Thyroid gland (tissue), 4 donors: ENCODE results near the gene KTN1. TPM values are rescaled to one million over a fixed set of nuclear protein-coding genes. Genes with fewer than 3 reads are reported as not detected.

Experiments
- DNase-seq, 2 donors: peaks; one replicate each; pipeline ENCODE4 v3.0.0-alpha.2; 2019
- H3K27ac ChIP-seq, 3 donors: fragments of 200-600 bp; sonication (generic); 1 replicate in 2 of 3; 2 replicates in 1 of 3; pipeline ENCODE4 v1.5.1; 2016 to 2019; ENCODE audit warnings: mild to moderate bottlenecking in 1 of 3, moderate library complexity in 1 of 3
- H3K27me3 ChIP-seq: fragments of 200-600 bp; sonication (generic); one replicate; pipeline ENCODE4 v1.5.1; 2019
- H3K36me3 ChIP-seq, 2 donors: fragments of 200-600 bp; sonication (generic); one replicate each; pipeline ENCODE4 v1.5.1; 2016 to 2019
- H3K4me1 ChIP-seq, 2 donors: fragments of 200-600 bp; sonication (generic); one replicate each; pipeline ENCODE4 v1.5.1; 2017 to 2019
- H3K4me3 ChIP-seq, 3 donors: fragments of 200-600 bp; sonication (generic); replicated peaks in 1 of 3; 1 replicate in 2 of 3; 2 replicates in 1 of 3; pipeline ENCODE4 v1.5.1; 2016; ENCODE audit warnings: mild to moderate bottlenecking in 1 of 3
- H3K9me3 ChIP-seq: fragments of 200-600 bp; sonication (generic); one replicate; pipeline ENCODE4 v1.5.1; 2017
- CTCF ChIP-seq, 6 experiments: fragments of 200-600 bp in 3 of 6; fragments of 450-650 bp in 3 of 6; sonication (generic) in 3 of 6; IDR thresholded peaks; one replicate each; pipeline ENCODE4 v1.5.1; 2016 to 2019; ENCODE audit warnings: antibody characterized with exemption in 6 of 6, mild to moderate bottlenecking in 2 of 6, inconsistent platforms in 1 of 6, moderate library complexity in 1 of 6
- POLR2A ChIP-seq, 2 donors: fragments of 450-650 bp; IDR thresholded peaks; one replicate each; pipeline ENCODE4 v1.6.1; 2017; ENCODE audit warnings: antibody characterized with exemption in 2 of 2, mild to moderate bottlenecking in 2 of 2, moderate library complexity in 1 of 2
- WGBS, 2 donors: methylation state at CpG; one replicate each; pipeline ENCODE4 v1.1.5; 2017; 5-methylcytosine and 5-hydroxymethylcytosine counted together
- intact Hi-C: fragments of 100-400 bp; cut with DNase I; formaldehyde crosslinking; loops from one replicate; pipeline ENCODE4 v1.15.1; 2023
- total RNA-seq, 4 donors: library from RNA; depleted of rRNA; stranded (reverse); fragments of >200 nt; gene quantifications; one replicate each; pipeline ENCODE4 v1.2.3, GENCODE V29; 2016

Gene KTN1
- total RNA-seq, 4 donors from 2014 or later = 164 to 222 (median 195) TPM

GRCh38 chr14:55718551-55718950 lies 138.5 kb downstream of the KTN1 start:
- peak; percentile 73 to 83 for DNase-seq
- no peaks in the 10 kb centered on the region for H3K4me1 ChIP-seq
- intact Hi-C loops = no loop called here

GRCh38 chr14:55720796-55721195 lies 140.8 kb downstream of the KTN1 start:
- TF ChIP-seq CTCF (IDR thresholded peaks at IDR 0.05) (no peak), POLR2A (IDR thresholded peaks at IDR 0.05) (no peak)
- Histone ChIP-seq H3K27ac (no peak overlapping the region), H3K4me3 (no peak overlapping the region), H3K9me3 (no peaks in the 10 kb centered on the region), H3K36me3 (no peaks in the 10 kb centered on the region), H3K4me1 (no peaks in the 10 kb centered on the region), H3K27me3 (no peaks in the 10 kb centered on the region)
- 97% methylated on average over 4 of the region's 4 CpGs for WGBS, 2 donors
- DNase-seq = no peak
- intact Hi-C loops = no loop called here

More at GRCh38 chr14:55718551-55718950, 138.5 kb downstream of the KTN1 start:
- 74 to 77% methylated on average over 1 of the region's 1 CpG for WGBS, 2 donors
- TF ChIP-seq POLR2A (IDR thresholded peaks at IDR 0.05) (no peak), CTCF (IDR thresholded peaks at IDR 0.05) (no peak)
- Histone ChIP-seq H3K9me3 (no peaks in the 10 kb centered on the region), H3K4me3 (no peak overlapping the region), H3K27me3 (no peaks in the 10 kb centered on the region), H3K27ac (no peak overlapping the region), H3K36me3 (no peaks in the 10 kb centered on the region)

- H3K9me3 ChIP-seq = no peaks in the 10 kb centered on the region
- DNase-seq = peak; percentile 36 to 54
- H3K36me3 ChIP-seq = no peaks in the 10 kb centered on the region
- H3K27me3 ChIP-seq = no peaks in the 10 kb centered on the region
- TF ChIP-seq POLR2A (IDR thresholded peaks at IDR 0.05) (no peak), CTCF (IDR thresholded peaks at IDR 0.05) (no peak)
- no peak overlapping the region for H3K4me3 ChIP-seq
- H3K27ac ChIP-seq = no peak overlapping the region
- intact Hi-C loops = no loop called here
- H3K4me1 ChIP-seq = no peaks in the 10 kb centered on the region
- WGBS, 2 donors = 57 to 77% methylated on average over 1 of the region's 1 CpG
Observed at GRCh38 chr14:55721353-55721752, 141.3 kb downstream of the KTN1 start.

GRCh38 chr14:55722054-55722453 lies 142.0 kb downstream of the KTN1 start:
- Histone ChIP-seq H3K27ac (no peak overlapping the region), H3K4me3 (no peak overlapping the region), H3K36me3 (no peaks in the 10 kb centered on the region), H3K27me3 (no peaks in the 10 kb centered on the region), H3K4me1 (no peaks in the 10 kb centered on the region), H3K9me3 (no peaks in the 10 kb centered on the region)
- DNase-seq = no peak
- no peak for TF ChIP-seq POLR2A (IDR thresholded peaks at IDR 0.05)
- TF ChIP-seq CTCF (IDR thresholded peaks at IDR 0.05) = no peak
- intact Hi-C loops = no loop called here
- WGBS, 2 donors = 95 to 96% methylated on average over 5 of the region's 5 CpGs

GRCh38 chr14:55724736-55725135 lies 144.7 kb downstream of the KTN1 start:
- DNase-seq = no peak
- no peaks in the 10 kb centered on the region for H3K9me3 ChIP-seq
- no peaks in the 10 kb centered on the region for H3K27me3 ChIP-seq
- TF ChIP-seq POLR2A (IDR thresholded peaks at IDR 0.05) (no peak), CTCF (IDR thresholded peaks at IDR 0.05) (no peak)
- no peak overlapping the region for H3K27ac ChIP-seq
- no peak overlapping the region for H3K4me3 ChIP-seq
- intact Hi-C loops = no loop called here
- H3K36me3 ChIP-seq = no peaks in the 10 kb centered on the region
- H3K4me1 ChIP-seq = no peaks in the 10 kb centered on the region
- WGBS, 2 donors = 81 to 87% methylated on average over 1 of the region's 1 CpG
